HepG2 (cell line): ENCODE results near the gene MYORG. TPM values are rescaled to one million over a fixed set of nuclear protein-coding genes. Genes with fewer than 3 reads are reported as not detected.

ENCODE experiments used
- GLI4 ChIP-seq: sonication (generic); formaldehyde crosslinking; IDR thresholded peaks from 2 replicates; pipeline ENCODE4 v1.5.1; 2020; ENCODE audit warnings: missing genetic modification reagents, mild to moderate bottlenecking, moderate library complexity, borderline replicate concordance
- KLF15 ChIP-seq: sonication (generic); formaldehyde crosslinking; IDR thresholded peaks from 2 replicates; pipeline ENCODE4 v1.8.1; 2023; ENCODE audit warnings: borderline replicate concordance, mild to moderate bottlenecking, inconsistent platforms, missing genetic modification reagents, mixed read lengths
- MEF2D ChIP-seq: sonication (generic); formaldehyde crosslinking; IDR thresholded peaks from 2 replicates; pipeline ENCODE4 v1.5.1; 2020; ENCODE audit warnings: mild to moderate bottlenecking, missing genetic modification reagents
- MEIS2 ChIP-seq: sonication (generic); formaldehyde crosslinking; IDR thresholded peaks from 2 replicates; pipeline ENCODE4 v1.9.0; 2021; ENCODE audit warnings: mild to moderate bottlenecking, missing genetic modification reagents
- RFXAP ChIP-seq: sonication (generic); formaldehyde crosslinking; IDR thresholded peaks from 2 replicates; pipeline ENCODE4 v1.4.0; 2020; ENCODE audit warnings: missing genetic modification reagents, borderline replicate concordance
- SIN3A ChIP-seq: IDR thresholded peaks from 2 replicates; pipeline ENCODE4 v1.6.1; 2011; ENCODE audit warnings: low read depth, mild to moderate bottlenecking, control low read depth, low read length, borderline replicate concordance
- SP5 ChIP-seq: IDR thresholded peaks from 2 replicates; pipeline ENCODE4 v1.6.1; 2016; ENCODE audit warnings: low read depth, borderline replicate concordance
- YY1 ChIP-seq: IDR thresholded peaks from 2 replicates; pipeline ENCODE4 v1.6.1; 2011; ENCODE audit warnings: low read length, low read depth, moderate library complexity, mild to moderate bottlenecking; ENCODE audit not compliant: insufficient read depth, insufficient replicate concordance
- ZSCAN12 ChIP-seq: sonication (generic); formaldehyde crosslinking; IDR thresholded peaks from 2 replicates; pipeline ENCODE4 v1.9.0; 2021; ENCODE audit warnings: mild to moderate bottlenecking, missing genetic modification reagents
- ZSCAN29 ChIP-seq: sonication (generic); formaldehyde crosslinking; conservative IDR thresholded peaks from 2 replicates; pipeline ENCODE4 v1.4.0; 2020; ENCODE audit warnings: mild to moderate bottlenecking, missing genetic modification reagents
- polyA plus RNA-seq, 8 experiments: library from polyadenylated mRNA; depleted of rRNA in 3 of 8; stranded (reverse) in 7 of 8; unstranded in 1 of 8; fragments of >200 nt; fragmentation: Illumina TruSeq in 4 of 8; extraction: Trizol in 4 of 8; gene quantifications; 2 replicates each; pipeline versions ENCODE4 v1.2.1 to v1.2.3, GENCODE V29; 2011 to 2016; ENCODE audit warnings: low read depth in 4 of 8, missing spikeins in 1 of 8, mixed read lengths in 1 of 8; ENCODE audit not compliant: insufficient read depth in 1 of 8
- total RNA-seq, 5 experiments: library from RNA; depleted of rRNA; stranded (reverse); fragments of >200 nt; fragmentation: Illumina TruSeq; extraction: Trizol; gene quantifications; 2 replicates each; pipeline ENCODE4 v1.2.3, GENCODE V29; 2016; ENCODE audit warnings: low read depth in 1 of 5
- TF ChIP-seq, protein P1 (sequence below): sonication (generic); formaldehyde crosslinking; IDR thresholded peaks from 2 replicates; pipeline ENCODE4 v1.4.0; 2020; ENCODE audit warnings: missing genetic modification reagents, borderline replicate concordance
- TF ChIP-seq, protein P2 (sequence below): sonication (generic); formaldehyde crosslinking; IDR thresholded peaks from 2 replicates; pipeline ENCODE4 v1.8.0; 2022; ENCODE audit warnings: mild to moderate bottlenecking, missing genetic modification reagents, borderline replicate concordance
- TF ChIP-seq, protein P3 (sequence below): IDR thresholded peaks from 2 replicates; pipeline ENCODE4 v1.6.1; 2016; ENCODE audit warnings: mild to moderate bottlenecking
- TF ChIP-seq, protein P4 (sequence below): sonication (generic); formaldehyde crosslinking; IDR thresholded peaks from 2 replicates; pipeline ENCODE4 v1.4.0; 2020; ENCODE audit warnings: missing genetic modification reagents, borderline replicate concordance
- TF ChIP-seq, protein P5 (sequence below): sonication (generic); formaldehyde crosslinking; IDR thresholded peaks from 2 replicates; pipeline ENCODE4 v1.5.0; 2020; ENCODE audit warnings: mild to moderate bottlenecking, low read depth, missing genetic modification reagents, borderline replicate concordance

MYORG gene
- total and polyA plus RNA-seq, 2 of the 13 experiments (the other 11 are each of a cell fraction or from before 2014, with no cell fraction given): 11.1 to 22.4 TPM

DNA sequence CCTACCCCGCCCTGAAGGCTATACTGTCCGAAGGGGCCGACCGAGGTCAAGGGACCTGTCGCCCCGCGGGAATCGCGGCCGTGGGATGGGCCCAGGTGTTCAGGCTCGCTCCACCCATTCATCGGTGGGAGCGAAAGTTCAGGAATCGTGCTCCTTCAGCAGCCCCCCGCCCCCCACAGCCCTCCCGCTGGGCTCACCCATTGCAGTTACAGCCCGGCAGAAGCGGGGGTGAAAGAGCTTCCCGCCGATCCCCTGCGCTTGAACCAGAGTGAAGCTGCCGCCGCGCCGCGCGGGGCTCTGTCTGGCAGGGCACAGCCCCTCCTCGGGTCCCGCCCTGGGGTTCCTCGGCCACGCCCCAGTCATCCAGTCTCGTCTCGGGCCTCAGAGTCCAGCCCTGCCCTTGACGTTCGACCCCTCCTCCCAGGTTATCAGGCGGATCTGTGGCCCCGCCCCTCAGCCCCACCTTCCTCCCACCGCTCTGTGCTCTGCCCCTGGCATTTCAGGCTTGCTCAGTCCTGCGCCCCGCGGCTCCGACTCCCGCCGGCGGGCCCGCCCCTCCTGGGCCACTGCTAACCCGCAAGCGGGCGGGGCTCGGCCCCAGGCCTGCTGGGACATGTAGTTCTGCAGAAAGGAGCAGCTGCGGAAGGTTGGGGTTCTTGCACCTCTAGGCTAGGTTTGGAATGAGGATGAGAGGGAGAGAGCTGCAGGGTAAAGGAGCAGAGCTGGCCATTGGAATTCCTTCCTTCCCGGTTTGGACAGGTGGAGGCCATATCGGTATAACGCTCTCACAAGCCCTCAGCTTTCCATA, at the start of gene MYORG (continued):
- TF ChIP-seq, protein P1, sequence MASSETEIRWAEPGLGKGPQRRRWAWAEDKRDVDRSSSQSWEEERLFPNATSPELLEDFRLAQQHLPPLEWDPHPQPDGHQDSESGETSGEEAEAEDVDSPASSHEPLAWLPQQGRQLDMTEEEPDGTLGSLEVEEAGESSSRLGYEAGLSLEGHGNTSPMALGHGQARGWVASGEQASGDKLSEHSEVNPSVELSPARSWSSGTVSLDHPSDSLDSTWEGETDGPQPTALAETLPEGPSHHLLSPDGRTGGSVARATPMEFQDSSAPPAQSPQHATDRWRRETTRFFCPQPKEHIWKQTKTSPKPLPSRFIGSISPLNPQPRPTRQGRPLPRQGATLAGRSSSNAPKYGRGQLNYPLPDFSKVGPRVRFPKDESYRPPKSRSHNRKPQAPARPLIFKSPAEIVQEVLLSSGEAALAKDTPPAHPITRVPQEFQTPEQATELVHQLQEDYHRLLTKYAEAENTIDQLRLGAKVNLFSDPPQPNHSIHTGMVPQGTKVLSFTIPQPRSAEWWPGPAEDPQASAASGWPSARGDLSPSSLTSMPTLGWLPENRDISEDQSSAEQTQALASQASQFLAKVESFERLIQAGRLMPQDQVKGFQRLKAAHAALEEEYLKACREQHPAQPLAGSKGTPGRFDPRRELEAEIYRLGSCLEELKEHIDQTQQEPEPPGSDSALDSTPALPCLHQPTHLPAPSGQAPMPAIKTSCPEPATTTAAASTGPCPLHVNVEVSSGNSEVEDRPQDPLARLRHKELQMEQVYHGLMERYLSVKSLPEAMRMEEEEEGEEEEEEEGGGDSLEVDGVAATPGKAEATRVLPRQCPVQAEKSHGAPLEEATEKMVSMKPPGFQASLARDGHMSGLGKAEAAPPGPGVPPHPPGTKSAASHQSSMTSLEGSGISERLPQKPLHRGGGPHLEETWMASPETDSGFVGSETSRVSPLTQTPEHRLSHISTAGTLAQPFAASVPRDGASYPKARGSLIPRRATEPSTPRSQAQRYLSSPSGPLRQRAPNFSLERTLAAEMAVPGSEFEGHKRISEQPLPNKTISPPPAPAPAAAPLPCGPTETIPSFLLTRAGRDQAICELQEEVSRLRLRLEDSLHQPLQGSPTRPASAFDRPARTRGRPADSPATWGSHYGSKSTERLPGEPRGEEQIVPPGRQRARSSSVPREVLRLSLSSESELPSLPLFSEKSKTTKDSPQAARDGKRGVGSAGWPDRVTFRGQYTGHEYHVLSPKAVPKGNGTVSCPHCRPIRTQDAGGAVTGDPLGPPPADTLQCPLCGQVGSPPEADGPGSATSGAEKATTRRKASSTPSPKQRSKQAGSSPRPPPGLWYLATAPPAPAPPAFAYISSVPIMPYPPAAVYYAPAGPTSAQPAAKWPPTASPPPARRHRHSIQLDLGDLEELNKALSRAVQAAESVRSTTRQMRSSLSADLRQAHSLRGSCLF (CRISPR knock-in tag): no peak
- TF ChIP-seq YY1 (peak; percentile 32), ZSCAN29 (CRISPR knock-in tag) (peak; percentile 65; the same call in 1 of the 2 replicates), RFXAP (CRISPR knock-in tag) (0 out of 2 replicates have a peak, but pooled peaks have one; percentile 51), ZSCAN12 (CRISPR knock-in tag) (no peak), GLI4 (peak; percentile 27; the same call in 1 of the 2 replicates), SIN3A (peak; percentile 40; the same call in 1 of the 2 replicates), KLF15 (CRISPR knock-in tag) (no peak), MEF2D (CRISPR knock-in tag) (peak; percentile 62; the same call in 1 of the 2 replicates), SP5 (CRISPR knock-in tag) (peak; percentile 97), MEIS2 (CRISPR knock-in tag) (peak; percentile 43; the same call in 1 of the 2 replicates)
- TF ChIP-seq, protein P2, sequence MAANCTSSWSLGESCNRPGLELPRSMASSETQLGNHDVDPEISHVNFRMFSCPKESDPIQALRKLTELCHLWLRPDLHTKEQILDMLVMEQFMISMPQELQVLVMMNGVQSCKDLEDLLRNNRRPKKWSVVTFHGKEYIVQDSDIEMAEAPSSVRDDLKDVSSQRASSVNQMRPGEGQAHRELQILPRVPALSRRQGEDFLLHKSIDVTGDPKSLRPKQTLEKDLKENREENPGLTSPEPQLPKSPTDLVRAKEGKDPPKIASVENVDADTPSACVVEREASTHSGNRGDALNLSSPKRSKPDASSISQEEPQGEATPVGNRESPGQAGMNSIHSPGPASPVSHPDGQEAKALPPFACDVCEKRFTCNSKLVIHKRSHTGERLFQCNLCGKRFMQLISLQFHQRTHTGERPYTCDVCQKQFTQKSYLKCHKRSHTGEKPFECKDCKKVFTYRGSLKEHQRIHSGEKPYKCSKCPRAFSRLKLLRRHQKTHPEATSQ: peak; percentile 34; the same call in 1 of the 2 replicates
- TF ChIP-seq, protein P3, sequence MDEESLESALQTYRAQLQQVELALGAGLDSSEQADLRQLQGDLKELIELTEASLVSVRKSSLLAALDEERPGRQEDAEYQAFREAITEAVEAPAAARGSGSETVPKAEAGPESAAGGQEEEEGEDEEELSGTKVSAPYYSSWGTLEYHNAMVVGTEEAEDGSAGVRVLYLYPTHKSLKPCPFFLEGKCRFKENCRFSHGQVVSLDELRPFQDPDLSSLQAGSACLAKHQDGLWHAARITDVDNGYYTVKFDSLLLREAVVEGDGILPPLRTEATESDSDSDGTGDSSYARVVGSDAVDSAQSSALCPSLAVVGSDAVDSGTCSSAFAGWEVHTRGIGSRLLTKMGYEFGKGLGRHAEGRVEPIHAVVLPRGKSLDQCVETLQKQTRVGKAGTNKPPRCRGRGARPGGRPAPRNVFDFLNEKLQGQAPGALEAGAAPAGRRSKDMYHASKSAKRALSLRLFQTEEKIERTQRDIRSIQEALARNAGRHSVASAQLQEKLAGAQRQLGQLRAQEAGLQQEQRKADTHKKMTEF: peak; percentile 85
- TF ChIP-seq, protein P4, sequence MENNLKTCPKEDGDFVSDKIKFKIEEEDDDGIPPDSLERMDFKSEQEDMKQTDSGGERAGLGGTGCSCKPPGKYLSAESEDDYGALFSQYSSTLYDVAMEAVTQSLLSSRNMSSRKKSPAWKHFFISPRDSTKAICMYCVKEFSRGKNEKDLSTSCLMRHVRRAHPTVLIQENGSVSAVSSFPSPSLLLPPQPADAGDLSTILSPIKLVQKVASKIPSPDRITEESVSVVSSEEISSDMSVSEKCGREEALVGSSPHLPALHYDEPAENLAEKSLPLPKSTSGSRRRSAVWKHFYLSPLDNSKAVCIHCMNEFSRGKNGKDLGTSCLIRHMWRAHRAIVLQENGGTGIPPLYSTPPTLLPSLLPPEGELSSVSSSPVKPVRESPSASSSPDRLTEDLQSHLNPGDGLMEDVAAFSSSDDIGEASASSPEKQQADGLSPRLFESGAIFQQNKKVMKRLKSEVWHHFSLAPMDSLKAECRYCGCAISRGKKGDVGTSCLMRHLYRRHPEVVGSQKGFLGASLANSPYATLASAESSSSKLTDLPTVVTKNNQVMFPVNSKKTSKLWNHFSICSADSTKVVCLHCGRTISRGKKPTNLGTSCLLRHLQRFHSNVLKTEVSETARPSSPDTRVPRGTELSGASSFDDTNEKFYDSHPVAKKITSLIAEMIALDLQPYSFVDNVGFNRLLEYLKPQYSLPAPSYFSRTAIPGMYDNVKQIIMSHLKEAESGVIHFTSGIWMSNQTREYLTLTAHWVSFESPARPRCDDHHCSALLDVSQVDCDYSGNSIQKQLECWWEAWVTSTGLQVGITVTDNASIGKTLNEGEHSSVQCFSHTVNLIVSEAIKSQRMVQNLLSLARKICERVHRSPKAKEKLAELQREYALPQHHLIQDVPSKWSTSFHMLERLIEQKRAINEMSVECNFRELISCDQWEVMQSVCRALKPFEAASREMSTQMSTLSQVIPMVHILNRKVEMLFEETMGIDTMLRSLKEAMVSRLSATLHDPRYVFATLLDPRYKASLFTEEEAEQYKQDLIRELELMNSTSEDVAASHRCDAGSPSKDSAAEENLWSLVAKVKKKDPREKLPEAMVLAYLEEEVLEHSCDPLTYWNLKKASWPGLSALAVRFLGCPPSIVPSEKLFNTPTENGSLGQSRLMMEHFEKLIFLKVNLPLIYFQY (CRISPR knock-in tag): peak; percentile 94; the same call in 1 of the 2 replicates
- TF ChIP-seq, protein P5, sequence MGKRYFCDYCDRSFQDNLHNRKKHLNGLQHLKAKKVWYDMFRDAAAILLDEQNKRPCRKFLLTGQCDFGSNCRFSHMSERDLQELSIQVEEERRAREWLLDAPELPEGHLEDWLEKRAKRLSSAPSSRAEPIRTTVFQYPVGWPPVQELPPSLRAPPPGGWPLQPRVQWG (CRISPR knock-in tag): no peak
